Neuronal stem cell (in vitro differentiated cells): Measurements from ENCODE around the gene TRNAU1AP.
"Not testable (repeated sequence)": the region's sequence is repeated elsewhere in the genome, so short reads cannot be mapped to it uniquely, and the experiment has no call there.

Experiments
- DNase-seq: peaks from one replicate; pipeline ENCODE4 v3.0.0-alpha.2; 2013; ENCODE audit warnings: low spot score
- H2AFZ ChIP-seq: one replicate; pipeline ENCODE4 v1.6.1; 2013; ENCODE audit warnings: mild to moderate bottlenecking, low read length, inconsistent platforms
- H2AK5ac ChIP-seq: 2 replicates; pipeline ENCODE4 v1.6.1; 2013; ENCODE audit warnings: low read depth, mild to moderate bottlenecking, inconsistent platforms, low read length, moderate library complexity, mixed read lengths
- H2BK120ac ChIP-seq: 2 replicates; pipeline ENCODE4 v1.6.1; 2013; ENCODE audit warnings: low read depth, mild to moderate bottlenecking, inconsistent platforms, low read length, moderate library complexity, mixed read lengths
- H2BK12ac ChIP-seq: one replicate; pipeline ENCODE4 v1.6.1; 2013; ENCODE audit warnings: low read length, inconsistent platforms
- H2BK15ac ChIP-seq: 2 replicates; pipeline ENCODE4 v1.6.1; 2013; ENCODE audit warnings: mild to moderate bottlenecking, low read length, inconsistent platforms, mixed read lengths
- H2BK5ac ChIP-seq: one replicate; pipeline ENCODE4 v1.6.1; 2013; ENCODE audit warnings: inconsistent platforms, mild to moderate bottlenecking, low read length, moderate library complexity
- H3K14ac ChIP-seq: one replicate; pipeline ENCODE4 v1.6.1; 2013; ENCODE audit warnings: low read length, inconsistent platforms
- H3K18ac ChIP-seq: 2 replicates; pipeline ENCODE4 v1.6.1; 2013; ENCODE audit warnings: low read length, inconsistent platforms
- H3K23ac ChIP-seq: 2 replicates; pipeline ENCODE4 v1.6.1; 2013; ENCODE audit warnings: low read depth, mild to moderate bottlenecking, mixed read lengths, low read length, inconsistent platforms; ENCODE audit not compliant: poor library complexity
- H3K27ac ChIP-seq: replicated peaks from 3 replicates; pipeline ENCODE4 v1.5.1; 2013; ENCODE audit warnings: low read length, inconsistent platforms
- H3K27me3 ChIP-seq, 3 experiments: 2 replicates each; pipeline ENCODE4 v1.6.1; 2013; ENCODE audit warnings: low read length in 3 of 3, mild to moderate bottlenecking in 2 of 3, inconsistent platforms in 1 of 3, low read depth in 1 of 3, mixed read lengths in 1 of 3, moderate library complexity in 1 of 3; ENCODE audit not compliant: control insufficient read depth in 3 of 3, insufficient read depth in 3 of 3
- H3K36me3 ChIP-seq, 2 donors: replicated peaks in 1 of 2; 2 replicates each; pipeline ENCODE4 v1.6.1; 2013; ENCODE audit warnings: low read length in 2 of 2; ENCODE audit not compliant: control insufficient read depth in 2 of 2, insufficient read depth in 2 of 2
- H3K4ac ChIP-seq: 2 replicates; pipeline ENCODE4 v1.6.1; 2013; ENCODE audit warnings: inconsistent platforms, mild to moderate bottlenecking, low read length, moderate library complexity
- H3K4me1 ChIP-seq, 2 donors: 1 replicate in 1 of 2; 2 replicates in 1 of 2; pipeline ENCODE4 v1.6.1; 2013; ENCODE audit warnings: low read length in 2 of 2, low read depth in 1 of 2; ENCODE audit not compliant: control insufficient read depth in 2 of 2, insufficient read depth in 1 of 2
- H3K4me2 ChIP-seq: one replicate; pipeline ENCODE4 v1.6.1; 2013; ENCODE audit warnings: mild to moderate bottlenecking, low read length, inconsistent platforms; ENCODE audit not compliant: insufficient read depth, poor library complexity, severe bottlenecking
- H3K4me3 ChIP-seq, 2 donors: 2 replicates each; pipeline ENCODE4 v1.5.1; 2013; ENCODE audit warnings: low read length in 2 of 2, mild to moderate bottlenecking in 2 of 2, inconsistent platforms in 1 of 2, moderate library complexity in 1 of 2
- H3K79me1 ChIP-seq: one replicate; pipeline ENCODE4 v1.6.1; 2013; ENCODE audit warnings: low read depth, mild to moderate bottlenecking, inconsistent platforms, low read length, moderate library complexity
- H3K9ac ChIP-seq: one replicate; pipeline ENCODE4 v1.6.1; 2013; ENCODE audit warnings: mild to moderate bottlenecking, low read depth, low read length, inconsistent platforms; ENCODE audit not compliant: poor library complexity
- H3K9me3 ChIP-seq, 2 donors: replicated peaks in 1 of 2; 2 replicates each; pipeline versions ENCODE3 to v1.6.1; 2013; ENCODE audit warnings: low read length in 2 of 2, mild to moderate bottlenecking in 2 of 2, inconsistent platforms in 1 of 2, low read depth in 1 of 2, mixed read lengths in 1 of 2, moderate library complexity in 1 of 2; ENCODE audit not compliant: control insufficient read depth in 2 of 2, insufficient read depth in 1 of 2
- H4K8ac ChIP-seq: one replicate; pipeline ENCODE4 v1.6.1; 2013; ENCODE audit warnings: low read depth, mild to moderate bottlenecking, inconsistent platforms, low read length, moderate library complexity
- H4K91ac ChIP-seq: one replicate; pipeline ENCODE4 v1.6.1; 2013; ENCODE audit warnings: low read length, low read depth, mild to moderate bottlenecking, inconsistent platforms; ENCODE audit not compliant: poor library complexity
- WGBS, 2 donors: extraction: QIAGEN DNeasy Blood & Tissue Kit; methylation state at CpG; one replicate each; pipeline ENCODE4 v1.1.7; 2013; ENCODE audit warnings: missing lambda C conversion rate in 2 of 2, mixed read lengths in 1 of 2; ENCODE audit not compliant: insufficient read length in 2 of 2, insufficient replicate concordance in 1 of 2; ENCODE audit errors: extremely low coverage in 2 of 2; 5-methylcytosine and 5-hydroxymethylcytosine counted together

The TRNAU1AP gene

DNA sequence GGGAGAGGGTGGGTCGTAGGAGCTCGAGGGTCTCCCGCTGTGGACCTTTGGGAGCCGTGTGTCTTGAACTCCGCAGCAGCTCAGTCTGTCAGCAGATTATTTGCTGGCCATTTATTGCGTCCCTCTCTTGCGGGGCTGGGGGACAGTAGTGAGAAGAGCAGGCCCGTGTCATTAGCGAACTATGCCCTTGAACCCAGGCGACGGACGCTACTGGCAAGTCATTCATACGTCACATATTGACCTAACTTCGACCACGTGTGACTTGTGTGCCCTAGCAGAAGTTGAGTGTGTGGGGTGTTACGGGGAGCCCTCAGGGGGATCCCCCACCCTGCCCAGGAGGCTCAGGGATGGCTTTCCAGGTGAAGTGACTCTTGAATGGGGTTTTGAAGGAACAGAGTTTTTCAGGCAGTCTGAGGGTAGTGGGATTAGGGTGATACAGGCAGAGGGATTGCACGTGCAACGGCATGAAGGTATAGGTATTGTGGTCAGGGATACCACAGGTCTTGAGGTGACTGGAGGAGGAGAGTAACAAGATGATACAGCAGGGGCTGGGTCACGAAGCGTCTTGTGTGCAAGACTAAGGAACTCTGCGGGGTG is 34.0 kb upstream of the TRNAU1AP start:
- no peak overlapping the region for H3K4ac ChIP-seq
- no CpG with 5 or more reads among the region's 21 CpGs for WGBS, 2 donors
- H2BK5ac ChIP-seq = no peak overlapping the region
- H4K91ac ChIP-seq = no peak overlapping the region
- H3K79me1 ChIP-seq = peaks cover 11% of the 10 kb centered on the region
- H3K27ac ChIP-seq = peak overlapping the region; percentile 49
- H3K4me3 ChIP-seq = peak overlapping the region; percentile 73 to 94
- peak overlapping the region; percentile 96 for H2AFZ ChIP-seq
- no peak overlapping the region for H2BK120ac ChIP-seq
- H3K27me3 ChIP-seq = no peaks in the 10 kb centered on the region
- no peaks in the 10 kb centered on the region for H3K9me3 ChIP-seq
- H3K23ac ChIP-seq = peak overlapping the region; percentile 1
- no peak for DNase-seq
- no peak overlapping the region for H4K8ac ChIP-seq
- no peak overlapping the region for H2AK5ac ChIP-seq
- peaks cover 6 to 7% of the 10 kb centered on the region in 2 donors for H3K4me1 ChIP-seq
- H3K9ac ChIP-seq = peak overlapping the region; percentile 71
- H3K36me3 ChIP-seq = peaks cover 3 to 33% of the 10 kb centered on the region in 2 donors
- no peak overlapping the region for H3K14ac ChIP-seq
- H3K4me2 ChIP-seq = peak overlapping the region; percentile 70
- no peak overlapping the region for H2BK15ac ChIP-seq
- H2BK12ac ChIP-seq = no peak overlapping the region
- peak overlapping the region; percentile 0 for H3K18ac ChIP-seq

DNA sequence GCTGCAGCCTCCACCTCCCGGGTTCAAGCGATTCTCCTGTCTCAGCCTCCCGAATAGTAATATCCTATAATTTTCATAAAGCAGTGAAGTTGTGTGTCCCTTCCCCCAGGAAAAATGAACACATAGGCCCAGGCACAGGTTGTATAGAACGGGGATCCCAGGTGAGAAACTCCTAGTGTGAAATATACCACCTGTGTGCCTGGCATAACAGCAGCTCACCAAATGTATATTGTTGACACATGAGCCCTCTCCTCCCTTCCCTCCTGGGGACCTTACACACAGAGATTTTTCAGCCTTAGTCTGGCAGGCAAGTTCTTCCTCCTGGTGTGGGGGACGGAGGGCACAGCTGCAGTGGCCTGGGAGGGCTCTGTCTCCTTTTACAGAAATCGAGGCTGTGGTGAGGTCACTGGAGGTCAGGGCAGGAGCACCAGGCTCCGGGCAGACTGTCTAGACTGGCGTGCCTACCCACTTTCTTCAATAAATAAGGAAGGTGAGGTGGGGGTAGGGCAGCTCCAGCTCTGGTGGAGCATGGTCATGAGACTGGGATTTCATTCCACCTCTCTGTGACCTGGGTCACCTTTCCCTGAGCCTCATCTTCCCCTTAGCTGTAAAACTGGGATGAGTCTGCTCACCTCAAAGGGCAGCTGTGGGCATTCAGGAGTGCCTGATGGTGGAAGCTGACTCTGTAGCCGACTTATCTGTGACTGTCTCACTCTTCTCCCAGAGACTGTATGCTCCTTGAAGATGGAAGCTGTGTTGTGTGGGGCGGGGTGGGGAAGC is 32.7 kb upstream of the TRNAU1AP start:
- Histone ChIP-seq H3K4ac (no peak overlapping the region), H2BK120ac (no peak overlapping the region), H4K8ac (no peak overlapping the region), H3K9ac (no peak overlapping the region), H4K91ac (no peak overlapping the region), H2BK15ac (no peak overlapping the region), H2AFZ (no peak overlapping the region), H3K18ac (no peak overlapping the region), H2BK12ac (no peak overlapping the region), H3K9me3 (no peaks in the 10 kb centered on the region), H2BK5ac (no peak overlapping the region), H3K27ac (no peak overlapping the region), H3K4me1 (peaks cover 6 to 7% of the 10 kb centered on the region in 2 donors), H3K27me3 (no peaks in the 10 kb centered on the region), H3K4me3 (no peak overlapping the region), H3K79me1 (peaks cover 11% of the 10 kb centered on the region), H2AK5ac (no peak overlapping the region), H3K23ac (peak overlapping the region; percentile 11), H3K14ac (no peak overlapping the region), H3K4me2 (no peak overlapping the region), H3K36me3 (peaks cover 6 to 40% of the 10 kb centered on the region in 2 donors)
- WGBS, 2 donors = no CpG with 5 or more reads among the region's 10 CpGs
- DNase-seq = no peak

DNA sequence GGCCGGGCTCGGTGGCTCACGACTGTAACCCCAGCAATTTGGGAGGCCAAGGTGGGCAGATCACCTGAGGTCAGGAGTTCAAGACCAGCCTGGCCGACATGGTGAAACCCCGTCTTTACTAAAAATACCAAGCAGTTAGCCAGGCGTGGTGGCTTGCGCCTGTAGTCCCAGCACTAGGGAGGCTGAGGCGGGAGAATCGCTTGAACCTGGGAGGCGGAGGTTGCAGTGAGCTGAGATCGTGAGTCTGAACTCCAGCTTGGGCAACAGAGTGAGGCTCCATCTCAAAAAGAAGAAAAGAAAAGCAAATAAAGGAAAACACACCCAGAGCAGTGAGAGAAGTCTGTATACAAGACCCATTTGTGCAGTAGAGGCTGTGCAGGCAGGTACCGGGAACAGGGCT is 32.1 kb upstream of the TRNAU1AP start:
- not testable (repeated sequence) for DNase-seq, H2BK12ac ChIP-seq, H3K27me3 ChIP-seq, H4K91ac ChIP-seq, H2BK120ac ChIP-seq, H3K9ac ChIP-seq, H2AFZ ChIP-seq, H3K18ac ChIP-seq, H3K14ac ChIP-seq, H3K23ac ChIP-seq, H4K8ac ChIP-seq, H3K4me1 ChIP-seq, H3K4ac ChIP-seq, H2BK15ac ChIP-seq, H3K4me2 ChIP-seq, H2AK5ac ChIP-seq, H3K9me3 ChIP-seq, H2BK5ac ChIP-seq, H3K4me3 ChIP-seq, H3K27ac ChIP-seq
- H3K36me3 ChIP-seq = peaks cover 6 to 40% of the 10 kb centered on the region in 2 donors
- H3K79me1 ChIP-seq = peaks cover 11% of the 10 kb centered on the region
- no CpG with 5 or more reads among the region's 12 CpGs for whole genome bisulfite sequencing, 2 donors

DNA sequence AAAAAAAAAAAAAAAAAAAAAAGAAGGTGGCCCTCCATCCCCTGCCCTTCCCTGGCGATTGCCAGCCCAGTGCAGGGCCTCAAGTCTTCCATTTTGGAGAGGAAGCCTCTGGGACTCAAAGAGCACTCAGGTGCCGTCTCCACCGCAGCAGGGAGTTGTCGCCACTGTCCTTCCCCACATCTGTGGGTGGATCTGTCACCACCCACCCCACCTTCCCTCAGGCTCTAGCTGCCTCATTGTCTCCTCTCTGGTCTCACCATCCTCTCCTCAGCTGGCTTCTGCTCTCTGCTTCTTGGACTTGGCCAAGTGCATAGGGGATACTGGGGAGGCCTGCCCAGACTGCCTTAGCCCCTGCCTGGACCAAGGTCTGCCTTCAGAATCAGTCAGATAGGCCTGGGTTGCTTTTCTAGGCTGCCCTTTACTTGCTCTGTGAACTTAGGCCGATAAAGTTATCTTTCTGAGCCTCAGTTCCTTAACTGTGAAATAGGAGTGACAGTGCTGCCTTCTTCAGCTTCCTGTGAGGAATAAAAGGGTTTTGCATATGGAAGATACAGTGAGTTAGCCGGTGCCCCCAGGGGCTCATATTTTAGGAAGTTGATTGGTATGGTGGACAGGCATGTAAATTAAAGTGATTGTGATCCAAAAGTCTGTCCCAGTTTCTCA is 31.3 kb upstream of the TRNAU1AP start:
- H3K27ac ChIP-seq = no peak overlapping the region
- DNase-seq = no peak
- no peak overlapping the region for H2BK15ac ChIP-seq
- H3K9me3 ChIP-seq = no peaks in the 10 kb centered on the region
- H3K27me3 ChIP-seq = no peaks in the 10 kb centered on the region
- no peak overlapping the region for H3K14ac ChIP-seq
- H2BK12ac ChIP-seq = no peak overlapping the region
- no peak overlapping the region for H3K4ac ChIP-seq
- H3K79me1 ChIP-seq = peaks cover 11% of the 10 kb centered on the region
- H2AFZ ChIP-seq = no peak overlapping the region
- no peak overlapping the region for H2BK5ac ChIP-seq
- no peak overlapping the region for H3K4me3 ChIP-seq
- no peak overlapping the region for H2AK5ac ChIP-seq
- H3K18ac ChIP-seq = peak overlapping the region; percentile 30
- WGBS, 2 donors = no CpG with 5 or more reads among the region's 6 CpGs
- H3K36me3 ChIP-seq = peaks cover 8 to 45% of the 10 kb centered on the region in 2 donors
- no peak overlapping the region for H3K4me2 ChIP-seq
- H3K23ac ChIP-seq = peak overlapping the region; percentile 45
- H4K91ac ChIP-seq = no peak overlapping the region
- peaks cover 6 to 7% of the 10 kb centered on the region in 2 donors for H3K4me1 ChIP-seq
- no peak overlapping the region for H3K9ac ChIP-seq
- H4K8ac ChIP-seq = no peak overlapping the region
- no peak overlapping the region for H2BK120ac ChIP-seq
